Adrenal gland (tissue), 5 donors: Measurements from ENCODE around the gene FAM217B.

Source experiments
- CTCF ChIP-seq, 6 experiments: fragments of 450-650 bp in 4 of 6; fragments of 200-600 bp in 2 of 6; sonication (generic) in 1 of 6; IDR thresholded peaks; 1 replicate in 5 of 6; 2 replicates in 1 of 6; pipeline versions ENCODE4 v1.5.1 to v1.8.0; 2016 to 2021; ENCODE audit warnings: antibody characterized with exemption in 6 of 6, mild to moderate bottlenecking in 2 of 6, moderate library complexity in 1 of 6
- POLR2A ChIP-seq, 2 donors: fragments of 450-650 bp; IDR thresholded peaks; one replicate each; pipeline ENCODE4 v1.6.1; 2017; ENCODE audit warnings: antibody characterized with exemption in 2 of 2, mild to moderate bottlenecking in 2 of 2, moderate library complexity in 1 of 2
- donor health status: DM: no; HTN: no; CAD: no.

- no peak for TF ChIP-seq CTCF (IDR thresholded peaks at IDR 0.05)
- TF ChIP-seq POLR2A (IDR thresholded peaks at IDR 0.05), result no peak
Measured at GRCh38 chr20:59937150-59937549, 3.0 kb upstream of the FAM217B start.
